ENCODE measurements around the gene OSBP.
"Not testable (repeated sequence)": the region's sequence is repeated elsewhere in the genome, so short reads cannot be mapped to it uniquely, and the experiment has no call there.

The OSBP gene

DNA sequence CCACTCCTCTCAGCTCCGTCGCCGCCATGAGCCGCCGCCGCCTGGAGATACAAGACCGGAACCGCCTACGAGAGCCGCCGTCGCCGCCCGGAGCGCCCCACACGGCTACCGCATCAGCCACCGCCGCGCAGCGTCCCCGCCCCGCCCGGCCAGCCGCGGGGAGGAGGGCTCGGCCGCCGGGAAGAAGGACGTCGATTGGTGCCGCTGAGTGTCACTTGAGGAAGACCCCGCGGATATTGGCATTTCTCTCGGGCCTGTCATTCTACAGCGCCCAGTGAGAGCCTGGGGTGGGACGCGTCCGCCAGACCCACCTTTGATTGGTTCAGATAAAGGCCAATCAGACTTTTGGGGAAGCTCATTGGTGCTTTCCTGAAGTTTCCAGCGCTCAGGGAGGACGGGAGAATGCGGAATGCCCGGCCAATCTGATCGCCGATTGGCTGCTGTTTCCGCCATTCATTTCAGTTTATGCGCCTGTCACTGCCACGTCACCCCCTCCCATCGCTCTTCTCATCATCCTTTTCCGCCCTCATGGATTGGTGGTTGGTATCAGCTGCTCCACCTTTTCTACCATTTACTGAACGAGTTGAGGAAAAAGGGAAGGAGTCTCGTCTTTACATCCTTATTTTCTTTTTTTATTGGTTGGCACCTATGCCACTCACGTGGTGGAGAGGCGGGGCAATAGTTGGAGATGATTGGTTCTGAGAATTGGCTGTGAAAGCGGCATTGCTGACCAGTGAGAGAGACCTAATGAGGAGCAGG is at the start of gene OSBP:
TSS of gene OSBP (minus strand) at position 138 of the 759 bp plus-strand sequence. CDS start at position 28, 110 bp downstream.
- DNase-seq = peak; percentile 91 to 99

GRCh38 chr11:59660621-59661020 is 45.0 kb upstream of the OSBP start:
- DNase-seq = no peak

GRCh38 chr11:59659981-59660380 is 44.4 kb upstream of the OSBP start:
- DNase-seq = no peak

GRCh38 chr11:59658036-59658435 is 42.5 kb upstream of the OSBP start:
- no peak for DNase-seq

DNA sequence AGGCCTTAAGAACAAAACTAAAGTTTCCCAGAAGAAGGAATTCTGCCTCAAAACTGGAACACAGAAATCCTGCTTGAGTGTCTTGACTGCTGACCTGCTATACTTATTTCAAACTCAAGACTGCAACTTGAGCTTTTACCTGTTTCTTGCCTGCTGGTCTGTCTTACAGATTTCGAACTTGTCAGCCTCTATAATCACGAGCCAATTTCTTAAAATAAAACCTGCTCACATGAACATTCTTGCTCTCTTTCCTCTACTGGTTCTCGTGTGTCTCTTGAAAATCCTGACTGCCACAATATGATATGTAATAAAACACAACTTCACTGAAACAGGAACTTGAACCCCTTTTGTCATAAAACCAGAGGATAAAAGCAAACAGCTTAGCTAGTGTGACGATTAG is 39.3 kb upstream of the OSBP start:
- DNase-seq = no peak

DNA sequence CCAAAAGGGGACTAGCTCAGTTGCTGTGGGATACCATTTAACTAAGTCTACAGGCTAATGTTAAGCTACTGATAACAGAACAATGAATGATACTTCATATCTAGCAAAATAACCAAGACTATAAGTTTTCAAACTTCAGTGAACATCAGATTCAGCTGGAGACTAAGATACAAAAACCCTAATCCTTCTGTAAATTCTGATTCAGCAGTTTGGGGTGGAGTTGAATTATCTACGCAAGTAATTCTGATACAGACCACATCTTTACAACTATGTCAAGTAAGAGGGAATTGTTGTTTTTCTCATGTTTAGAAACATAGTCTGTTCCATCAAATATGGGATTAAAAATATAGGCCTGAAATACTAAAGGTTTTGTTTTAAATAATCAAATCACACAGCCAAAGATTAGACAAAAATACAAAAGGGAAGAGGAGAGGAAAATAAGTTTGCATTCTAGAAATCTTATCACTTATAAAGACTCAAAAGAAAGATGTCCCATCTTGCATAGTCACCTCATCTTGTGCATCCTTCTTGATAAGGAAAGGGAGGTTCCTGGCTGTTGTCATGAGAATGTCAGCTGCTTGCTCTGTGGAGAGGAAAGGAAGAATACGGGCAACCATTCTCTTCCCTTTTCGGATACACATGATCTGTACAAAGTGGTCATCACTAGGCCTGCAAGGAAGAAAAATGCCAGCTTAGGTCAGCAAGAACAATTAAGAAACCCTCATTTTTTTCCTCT is 31.8 kb upstream of the OSBP start:
- no peak for DNase-seq

- no peak for DNase-seq
Observed at GRCh38 chr11:59644528-59644927, 29.0 kb upstream of the OSBP start.

DNA sequence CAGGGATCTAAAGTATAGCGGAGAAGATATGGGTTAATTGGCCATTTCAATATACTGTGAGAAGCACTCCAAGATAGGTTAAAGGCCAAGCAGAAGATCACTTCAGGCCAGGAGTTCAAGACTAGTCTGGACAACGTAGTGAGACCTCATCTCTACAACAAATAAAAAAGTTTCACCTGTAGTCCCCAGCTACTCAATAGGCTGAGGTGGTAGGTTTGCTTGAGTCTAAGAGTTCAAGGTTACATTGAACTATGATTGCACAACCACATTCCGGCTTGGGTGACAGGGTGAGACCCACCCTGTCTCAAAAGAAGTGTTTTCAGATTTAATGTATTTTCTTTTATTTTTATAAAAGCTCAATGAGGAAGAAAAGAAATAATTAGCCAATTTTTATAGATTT is 27.8 kb upstream of the OSBP start:
- no peak for DNase-seq

DNA sequence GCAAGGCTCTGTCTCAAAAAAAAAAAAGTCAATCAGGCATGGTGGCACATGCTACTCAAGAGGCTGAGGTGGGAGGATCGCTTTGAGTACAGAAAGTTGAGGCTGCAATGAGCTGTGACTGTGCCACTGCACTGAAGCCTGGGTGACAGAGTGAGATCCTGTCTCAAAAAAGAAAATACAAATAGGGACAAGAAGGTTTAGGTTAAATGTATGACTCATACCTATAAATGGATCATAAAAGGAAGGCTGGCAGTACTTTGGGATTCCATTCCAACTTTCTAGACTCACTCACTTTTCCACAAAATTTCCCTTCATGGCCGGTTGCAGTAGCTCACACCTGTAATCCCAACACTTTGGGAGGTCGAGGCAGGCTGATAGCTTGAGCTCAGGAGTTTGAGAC is 25.6 kb upstream of the OSBP start:
- DNase-seq = no peak

- no peak for DNase-seq
Observed at GRCh38 chr11:59630493-59630892, 14.9 kb upstream of the OSBP start.

- no peak for DNase-seq
Observed at GRCh38 chr11:59629996-59630395, 14.4 kb upstream of the OSBP start.

DNA sequence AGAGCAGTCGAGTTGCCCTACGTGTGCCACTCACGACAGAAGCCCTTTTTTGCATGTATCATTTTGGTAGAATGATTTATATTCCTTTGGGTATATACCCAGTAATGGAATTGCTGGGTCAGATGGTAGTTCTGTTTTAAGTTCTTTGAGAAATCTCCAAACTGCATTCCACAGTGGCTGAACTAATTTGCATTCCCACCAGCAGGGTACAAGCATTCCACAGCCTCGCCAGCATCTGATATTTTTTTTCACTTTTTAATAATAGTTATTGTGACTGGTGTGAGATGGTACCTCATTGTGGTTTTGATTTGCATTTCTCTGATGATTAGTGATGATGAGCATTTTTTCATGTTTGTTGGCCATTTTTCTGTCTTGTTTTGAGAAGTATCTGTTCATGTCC is 11.4 kb upstream of the OSBP start:
- DNase-seq = not testable (repeated sequence)

DNA sequence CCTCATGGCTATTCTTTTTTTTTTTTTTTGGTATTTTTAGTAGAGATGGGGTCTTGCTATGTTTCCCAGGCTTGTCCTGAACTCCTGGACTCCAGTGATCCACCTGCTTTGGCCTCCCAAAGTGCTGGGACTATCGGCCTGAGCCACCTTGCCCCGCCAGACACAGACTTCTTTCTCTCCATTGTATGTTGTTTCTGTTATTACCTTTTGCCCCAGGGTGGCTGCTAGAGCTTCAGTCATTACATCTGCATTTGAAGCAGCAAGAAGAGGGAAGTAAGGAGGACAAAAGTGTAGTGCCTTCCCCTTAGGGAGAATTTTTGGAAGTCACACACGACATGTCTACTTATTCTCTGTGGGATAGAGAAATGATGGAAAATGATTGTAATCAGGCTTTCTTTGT is 10.1 kb upstream of the OSBP start:
- DNase-seq = no peak

DNA sequence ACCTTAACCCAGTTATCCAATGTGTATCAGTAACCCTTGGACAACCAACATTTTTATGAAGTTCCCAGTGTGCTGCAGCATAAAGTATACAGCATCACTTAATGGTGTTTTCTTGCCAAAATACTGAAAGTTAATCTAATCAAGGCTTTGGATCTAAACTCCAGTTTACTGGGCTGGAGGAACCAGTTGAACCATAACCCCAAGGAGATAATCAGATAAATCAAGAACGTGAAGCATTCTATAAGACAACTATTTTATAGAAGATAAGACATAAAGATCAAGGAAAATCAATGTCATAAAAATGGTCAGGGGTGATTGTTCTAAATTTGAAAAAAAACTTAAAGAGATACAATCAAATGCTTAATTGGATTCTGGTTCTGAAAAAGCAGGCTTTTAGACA is 2.3 kb upstream of the OSBP start:
- DNase-seq = no peak

- DNase-seq = peak in 1 of 2 experiments; percentile 89
Observed at GRCh38 chr11:59616396-59616982, 915 bp upstream of the OSBP start.

- DNase-seq = peak; percentile 44 to 57
Observed at GRCh38 chr11:59615120-59615636, 396 bp downstream of the OSBP start.

DNA sequence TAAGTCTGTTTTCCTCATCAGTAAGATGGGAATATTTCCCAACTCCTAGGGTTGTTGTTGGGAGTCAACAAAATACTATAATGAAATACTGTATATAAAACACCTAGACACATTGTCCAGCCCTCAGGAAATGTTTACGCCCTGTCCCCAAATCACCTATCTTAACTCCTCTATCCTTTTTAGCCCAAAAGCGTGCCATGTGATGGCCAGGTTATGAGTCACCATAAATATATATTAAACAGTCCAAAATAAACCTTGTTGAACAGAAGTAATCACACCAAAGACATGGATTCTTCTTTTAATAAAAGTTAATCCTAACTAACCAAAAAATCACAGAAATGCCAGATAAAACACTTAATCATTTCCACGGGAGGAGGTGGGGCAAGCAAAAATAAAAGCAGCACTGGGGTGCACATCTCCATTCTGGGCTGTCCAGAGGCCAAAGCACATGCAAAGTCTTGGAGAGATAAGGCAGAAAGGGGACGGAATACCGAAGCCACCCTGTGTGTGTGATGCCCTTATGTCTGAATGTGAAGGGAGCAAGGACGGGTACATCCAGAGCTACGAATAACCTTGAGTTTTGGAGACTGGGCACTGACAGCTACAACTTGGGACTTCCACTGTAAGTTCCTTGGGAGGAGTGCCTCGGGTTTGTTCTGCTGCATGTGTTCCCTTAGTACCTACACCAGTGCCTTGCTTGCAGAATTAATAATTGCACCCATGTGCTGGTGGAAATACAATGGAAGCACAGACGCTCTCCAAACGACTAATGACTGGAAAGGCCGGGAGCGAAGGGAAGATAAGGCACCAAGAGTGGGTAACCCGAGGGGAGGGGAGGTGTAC is 1.1 kb downstream of the OSBP start:
- no peak for DNase-seq

DNA sequence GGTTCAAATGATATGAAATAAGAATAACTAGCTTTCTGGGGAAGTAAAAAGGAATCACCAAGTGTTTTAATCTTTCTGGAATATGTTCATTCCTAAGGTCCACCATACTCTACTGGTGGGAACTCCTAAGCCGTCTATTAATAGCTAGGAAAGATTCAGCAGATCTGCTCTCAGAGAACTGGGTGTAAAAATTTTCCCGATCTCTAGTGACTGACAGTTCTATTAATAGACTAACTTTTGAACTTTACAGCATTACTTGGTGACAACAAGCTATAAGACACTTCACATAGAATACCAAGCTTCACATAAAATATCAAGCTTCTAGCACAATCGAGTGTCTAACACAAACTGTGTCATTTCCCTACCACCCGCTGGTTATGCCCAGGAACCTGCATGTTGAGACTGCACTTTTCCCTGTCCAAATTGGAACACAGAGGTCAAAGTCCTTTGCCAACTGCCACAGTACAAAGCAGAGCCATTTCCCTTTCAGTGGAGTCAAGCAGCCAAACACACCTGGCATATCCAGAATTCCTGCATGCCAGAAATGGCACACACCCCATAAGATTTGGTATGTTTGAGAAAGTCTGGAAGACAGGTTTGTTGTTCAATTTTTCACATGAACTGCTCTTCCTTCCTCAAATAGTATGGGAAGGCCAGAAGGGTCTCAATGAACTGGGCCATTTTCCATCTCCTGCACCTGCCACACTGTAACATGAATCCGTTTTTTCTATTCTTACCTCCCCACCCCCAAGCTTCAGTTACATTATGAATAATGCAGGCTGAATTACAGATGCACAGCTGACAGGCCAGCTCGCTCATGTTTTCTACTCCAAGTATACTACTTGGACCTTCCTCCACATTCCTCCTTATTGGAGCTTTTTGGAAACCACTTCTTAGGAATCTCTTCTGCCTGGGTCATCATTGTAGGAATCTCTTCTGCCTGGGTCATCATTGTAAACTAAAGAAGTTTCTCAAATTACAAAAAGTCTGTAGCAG is 3.7 kb downstream of the OSBP start:
- no peak for DNase-seq

DNA sequence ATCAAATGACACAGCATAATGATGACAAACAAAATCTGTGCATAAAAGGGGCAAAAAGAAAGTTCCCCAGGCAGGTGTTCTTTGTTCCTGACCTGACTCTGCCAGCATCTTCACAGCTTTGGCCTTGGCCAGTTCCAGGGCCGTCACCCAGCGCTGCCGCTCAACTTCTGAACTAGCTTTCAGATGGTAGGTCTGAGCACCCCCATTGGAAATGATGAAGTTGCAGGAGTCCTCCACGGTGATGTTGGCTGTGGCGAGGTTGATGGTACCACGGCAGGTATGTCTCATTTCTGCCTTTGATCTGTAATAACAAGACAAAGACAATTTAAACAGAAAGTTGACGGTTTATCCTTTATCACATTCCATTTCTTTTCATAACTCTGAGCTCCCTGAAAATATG is 5.3 kb downstream of the OSBP start:
- no peak for DNase-seq

GRCh38 chr11:59607703-59608454 is 7.7 kb downstream of the OSBP start:
- no peak for DNase-seq

GRCh38 chr11:59602432-59602831 is 13.1 kb downstream of the OSBP start:
- no peak for DNase-seq
